ENCODE measurements around the gene ERAS.

Gene ERAS

GRCh38 chrX:48826135-48826875 lies at the start of gene ERAS:
ERAS (plus strand) TSS chrX:48826513; CDS start chrX:48829124, 2,611 bp downstream.
- no peak for DNase-seq

GRCh38 chrX:48776818-48777439 lies 49.4 kb upstream of the ERAS start:
- no peak for DNase-seq

- no peak for DNase-seq
Measured at GRCh38 chrX:48779399-48779798, 46.9 kb upstream of the ERAS start.

- DNase-seq, result no peak
Measured at GRCh38 chrX:48781705-48782104, 44.6 kb upstream of the ERAS start.

- DNase-seq, result no peak
Measured at GRCh38 chrX:48782216-48782615, 44.1 kb upstream of the ERAS start.

- DNase-seq, result no peak
Measured at GRCh38 chrX:48782795-48783194, 43.5 kb upstream of the ERAS start.

- no peak for DNase-seq
Measured at GRCh38 chrX:48784726-48785125, 41.6 kb upstream of the ERAS start.

GRCh38 chrX:48785186-48785539 lies 41.1 kb upstream of the ERAS start:
- no peak for DNase-seq

GRCh38 chrX:48785540-48786214 lies 40.6 kb upstream of the ERAS start:
- DNase-seq, result no peak

GRCh38 chrX:48786341-48786800 lies 39.9 kb upstream of the ERAS start, which contains the start of gene GATA1:
GATA1 (plus strand) TSS chrX:48786590; CDS start chrX:48791110, 4,520 bp downstream.
- DNase-seq, result no peak

- DNase-seq, result no peak
Measured at GRCh38 chrX:48786825-48787504, 39.3 kb upstream of the ERAS start.

GRCh38 chrX:48787505-48788443 lies 38.5 kb upstream of the ERAS start:
- no peak for DNase-seq

- no peak for DNase-seq
Measured at GRCh38 chrX:48789366-48790220, 36.7 kb upstream of the ERAS start.

GRCh38 chrX:48790477-48790876 lies 35.8 kb upstream of the ERAS start:
- no peak for DNase-seq

- no peak for DNase-seq
Measured at GRCh38 chrX:48791063-48791820, 35.1 kb upstream of the ERAS start.

GRCh38 chrX:48792219-48792618 lies 34.1 kb upstream of the ERAS start:
- DNase-seq, result no peak

GRCh38 chrX:48793935-48794334 lies 32.4 kb upstream of the ERAS start:
- DNase-seq, result no peak

GRCh38 chrX:48794340-48794910 lies 31.9 kb upstream of the ERAS start:
- DNase-seq, result no peak

- no peak for DNase-seq
Measured at GRCh38 chrX:48794911-48795515, 31.3 kb upstream of the ERAS start.

GRCh38 chrX:48798318-48798717 lies 28.0 kb upstream of the ERAS start:
- DNase-seq, result no peak
